Aorta (tissue), 4 donors: ENCODE measurements around the gene SLC38A5. TPM values are rescaled to one million over a fixed set of nuclear protein-coding genes. Genes with fewer than 3 reads are reported as not detected.

Source experiments
- polyA plus RNA-seq, 2 donors: library from polyadenylated mRNA; stranded (reverse); fragments of 200-250 nt; gene quantifications; one replicate each; pipeline ENCODE4 v1.2.3, GENCODE V29; 2013
- total RNA-seq, 2 donors: library from RNA; stranded (reverse); fragmentation: NEBNext Ultra II Directional; extraction: Animal tissue kit (Norgen Biotek cat#: 25700); gene quantifications; one replicate each; pipeline ENCODE4 v1.2.1, GENCODE V29; 2021
- donor health status: healthy with polysubstance abuse.
- donor health status: Bipolar disorder and iron deficiency.
- donor health status: DM: no; HTN: no; CAD: no.
- donor health status: DM: yes; HTN: yes; CAD: no.

Gene SLC38A5
- total and polyA plus RNA-seq, 4 donors: 6.0 to 13.2 (median 10.2) TPM

Other genes with a start within 250 kb of the SLC38A5 start
- not detected for gene SSX1, start 214.9 kb downstream of the SLC38A5 start, total RNA-seq
- gene SSX1, start 214.9 kb downstream of the SLC38A5 start, polyA plus RNA-seq: not detected
- not detected for gene SSX3, start 113.6 kb downstream of the SLC38A5 start, total RNA-seq
- gene SSX3, start 113.6 kb downstream of the SLC38A5 start, polyA plus RNA-seq: not detected
- not detected for gene SSX4, start 86.7 kb downstream of the SLC38A5 start, total RNA-seq
- not detected for gene SSX4, start 86.7 kb downstream of the SLC38A5 start, polyA plus RNA-seq
- gene SSX4B, start 58.3 kb downstream of the SLC38A5 start, total RNA-seq: not detected
- not detected for gene SSX4B, start 58.3 kb downstream of the SLC38A5 start, polyA plus RNA-seq
- gene FTSJ1, start 5.9 kb upstream of the SLC38A5 start, total RNA-seq: 10 to 100 TPM; 32.7 to 38.4 TPM
- 10 to 100 TPM; 28.5 to 45.1 TPM for gene FTSJ1, start 5.9 kb upstream of the SLC38A5 start, polyA plus RNA-seq
- gene PORCN, start 38.7 kb upstream of the SLC38A5 start, total RNA-seq: 10 to 100 TPM; 10.3 to 12.0 TPM
- 10 to 100 TPM in 1 of 2 donors, 1 to 10 TPM in 1; 4.5 to 18.7 TPM for gene PORCN, start 38.7 kb upstream of the SLC38A5 start, polyA plus RNA-seq
- 10 to 100 TPM; 12.6 to 15.4 TPM for gene EBP, start 51.5 kb upstream of the SLC38A5 start, total RNA-seq
- 10 to 100 TPM; 21.7 to 32.7 TPM for gene EBP, start 51.5 kb upstream of the SLC38A5 start, polyA plus RNA-seq
- gene TBC1D25, start 69.5 kb upstream of the SLC38A5 start, total RNA-seq: 10 to 100 TPM; 15.2 to 16.7 TPM
- gene TBC1D25, start 69.5 kb upstream of the SLC38A5 start, polyA plus RNA-seq: 1 to 10 TPM; 4.6 to 8.4 TPM
- gene RBM3, start 104.2 kb upstream of the SLC38A5 start, total RNA-seq: 100 to 1,000 TPM; 194 to 285 TPM
- 100 to 1,000 TPM; 128 to 299 TPM for gene RBM3, start 104.2 kb upstream of the SLC38A5 start, polyA plus RNA-seq
- 100 to 1,000 TPM; 110 to 112 TPM for gene WDR13, start 127.2 kb upstream of the SLC38A5 start, total RNA-seq
- 100 to 1,000 TPM; 103 to 337 TPM for gene WDR13, start 127.2 kb upstream of the SLC38A5 start, polyA plus RNA-seq
- 10 to 100 TPM; 12.4 to 19.9 TPM for gene WAS, start 213.5 kb upstream of the SLC38A5 start, total RNA-seq
- gene WAS, start 213.5 kb upstream of the SLC38A5 start, polyA plus RNA-seq: 1 to 10 TPM in 1 of 2 donors, under 1 TPM in 1; 0.90 to 9.6 TPM
- gene SUV39H1, start 226.5 kb upstream of the SLC38A5 start, total RNA-seq: 1 to 10 TPM; 2.6 to 3.0 TPM
- gene SUV39H1, start 226.5 kb upstream of the SLC38A5 start, polyA plus RNA-seq: 1 to 10 TPM in 1 of 2 donors, under 1 TPM in 1; 0.88 to 3.2 TPM